Thyroid gland (tissue), 4 donors: Measurements from ENCODE around the gene ETV7.

Experiments
- CTCF ChIP-seq, 6 experiments: fragments of 200-600 bp in 3 of 6; fragments of 450-650 bp in 3 of 6; sonication (generic) in 3 of 6; IDR thresholded peaks; one replicate each; pipeline ENCODE4 v1.5.1; 2016 to 2019; ENCODE audit warnings: antibody characterized with exemption in 6 of 6, mild to moderate bottlenecking in 2 of 6, inconsistent platforms in 1 of 6, moderate library complexity in 1 of 6
- POLR2A ChIP-seq, 2 donors: fragments of 450-650 bp; IDR thresholded peaks; one replicate each; pipeline ENCODE4 v1.6.1; 2017; ENCODE audit warnings: antibody characterized with exemption in 2 of 2, mild to moderate bottlenecking in 2 of 2, moderate library complexity in 1 of 2

- TF ChIP-seq CTCF (IDR thresholded peaks at IDR 0.05), result no peak
- TF ChIP-seq POLR2A (IDR thresholded peaks at IDR 0.05), result no peak
These were observed 56.1 kb downstream of the ETV7 start for GRCh38 chr6:36331381-36331780.
